Measurements from ENCODE around the gene TSPAN33. TPM values are rescaled to one million over a fixed set of nuclear protein-coding genes. Genes with fewer than 3 reads are reported as not detected.

Gene TSPAN33
- total RNA-seq, 2 experiments from 2014 or later = 14.6 to 44.8 TPM

DNA sequence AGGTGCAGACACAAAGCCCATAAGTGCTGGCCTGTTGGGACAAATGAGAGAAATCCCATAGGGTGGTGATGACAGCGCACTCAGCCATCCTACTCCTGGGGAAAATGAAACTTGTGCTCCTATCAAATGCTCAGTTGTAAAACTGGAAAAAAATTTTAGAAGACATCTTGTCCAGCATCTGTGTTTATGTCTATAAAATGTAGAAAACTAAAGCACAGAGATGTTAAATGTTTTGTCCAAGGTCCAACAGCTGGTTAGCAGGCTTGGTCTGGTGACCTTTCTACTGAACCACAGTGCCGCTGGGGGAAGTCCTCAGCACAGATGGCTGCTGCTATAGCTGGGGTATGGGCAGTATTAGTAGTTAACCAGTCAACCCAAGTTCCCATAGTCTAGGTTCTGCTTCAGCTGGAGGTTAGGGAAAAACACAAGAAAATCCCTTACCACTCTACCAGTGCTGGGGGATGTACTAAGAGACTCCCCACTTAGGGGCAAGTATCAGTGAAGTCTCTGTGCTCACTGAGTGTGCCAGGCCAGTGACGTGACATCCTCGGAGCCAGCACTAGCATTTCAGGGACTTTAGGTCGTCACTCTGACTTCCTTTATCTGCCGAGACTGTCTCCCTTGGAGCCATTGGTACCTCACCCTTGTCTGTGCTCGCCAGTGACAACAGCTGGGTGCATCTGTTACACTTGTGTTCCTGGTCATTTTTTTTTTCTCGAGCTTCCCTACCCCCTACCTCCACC is 1.9 kb downstream of the TSPAN33 start:
- DNase-seq (ENCODE audit: low spot score) = peak; percentile 70
- ChIA-PET CTCF (ENCODE audit: unreplicated experiment) (interaction anchor here (0.5 to 2.1 kb wide), 4 partner anchors 9 to 254 kb away, joined by 3 to 9 read pairs (median 7); no protein-coding TSS in a partner anchor), POLR2A (interaction anchor here (0.6 to 2.6 kb wide), 5 partner anchors 9 to 17 kb away, joined by 3 to 12 read pairs (median 4); no protein-coding TSS in a partner anchor)
- peak overlapping the region; percentile 60 for H3K27ac ChIP-seq (ENCODE audit: low read depth, low read length, poor library complexity, severe bottlenecking)
- TSS peak; percentile 39 for BruUV-seq (replicated peaks)
- peak overlapping the region; percentile 76 for H3K4me3 ChIP-seq (ENCODE audit: low read depth, low read length, poor library complexity, severe bottlenecking)
- no peaks in the 10 kb centered on the region for H4K20me1 ChIP-seq (ENCODE audit: insufficient read depth, low read length)
- H3K36me3 ChIP-seq (ENCODE audit: insufficient read depth, low read length) = peaks cover 8% of the 10 kb centered on the region; the same call in 1 of the 2 replicates
- peaks cover 38% of the 10 kb centered on the region for H3K4me1 ChIP-seq (ENCODE audit: insufficient read depth, low read length, poor library complexity, severe bottlenecking)
- no peaks in the 10 kb centered on the region for H3K9me2 ChIP-seq (ENCODE audit: insufficient read depth, low read length)
- peak overlapping the region; percentile 73 for H2AFZ ChIP-seq (ENCODE audit: low read length)
- peaks cover 4% of the 10 kb centered on the region; the same call in 1 of the 2 replicates for H3K79me2 ChIP-seq (ENCODE audit: insufficient read depth, low read depth, low read length)
- TF ChIP-seq, protein P1, sequence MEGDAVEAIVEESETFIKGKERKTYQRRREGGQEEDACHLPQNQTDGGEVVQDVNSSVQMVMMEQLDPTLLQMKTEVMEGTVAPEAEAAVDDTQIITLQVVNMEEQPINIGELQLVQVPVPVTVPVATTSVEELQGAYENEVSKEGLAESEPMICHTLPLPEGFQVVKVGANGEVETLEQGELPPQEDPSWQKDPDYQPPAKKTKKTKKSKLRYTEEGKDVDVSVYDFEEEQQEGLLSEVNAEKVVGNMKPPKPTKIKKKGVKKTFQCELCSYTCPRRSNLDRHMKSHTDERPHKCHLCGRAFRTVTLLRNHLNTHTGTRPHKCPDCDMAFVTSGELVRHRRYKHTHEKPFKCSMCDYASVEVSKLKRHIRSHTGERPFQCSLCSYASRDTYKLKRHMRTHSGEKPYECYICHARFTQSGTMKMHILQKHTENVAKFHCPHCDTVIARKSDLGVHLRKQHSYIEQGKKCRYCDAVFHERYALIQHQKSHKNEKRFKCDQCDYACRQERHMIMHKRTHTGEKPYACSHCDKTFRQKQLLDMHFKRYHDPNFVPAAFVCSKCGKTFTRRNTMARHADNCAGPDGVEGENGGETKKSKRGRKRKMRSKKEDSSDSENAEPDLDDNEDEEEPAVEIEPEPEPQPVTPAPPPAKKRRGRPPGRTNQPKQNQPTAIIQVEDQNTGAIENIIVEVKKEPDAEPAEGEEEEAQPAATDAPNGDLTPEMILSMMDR (conservative IDR thresholded peaks at IDR 0.05; ENCODE audit: low read length) = no peak; the same call in 1 of the 2 replicates
- no peak for TF ChIP-seq EZH2phosphoT487 (IDR thresholded peaks at IDR 0.05; ENCODE audit: borderline replicate concordance, low read depth, low read length)
- intact Hi-C loops (cut with micrococcal nuclease; ENCODE audit: unreplicated experiment) = loop anchor here (2.0 kb wide), 1 partner anchor 22 kb away; no protein-coding TSS in a partner anchor
- no peaks in the 10 kb centered on the region for H3K9me3 ChIP-seq (ENCODE audit: low read length)
- H3K4me2 ChIP-seq (ENCODE audit: low read length) = peak overlapping the region; percentile 93

DNA sequence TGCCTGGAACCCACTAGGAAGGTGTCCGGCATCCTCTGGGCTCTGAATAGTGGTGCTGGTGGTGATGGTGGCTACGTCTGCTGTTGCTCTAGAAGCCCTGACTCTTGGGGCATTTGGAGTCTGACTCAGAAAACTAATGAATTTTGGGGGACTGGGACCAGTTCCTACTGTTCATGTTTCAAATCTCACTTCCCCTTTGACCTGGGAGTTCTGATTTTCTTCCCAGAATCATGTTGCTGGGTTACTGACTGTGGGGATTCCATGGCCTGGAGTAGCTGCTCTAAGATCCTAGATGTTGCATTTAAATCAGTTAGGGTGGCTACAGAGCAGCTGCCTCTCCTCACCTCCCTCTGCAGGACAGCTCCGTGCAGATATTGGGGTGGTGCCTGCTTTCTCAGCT is 3.2 kb downstream of the TSPAN33 start:
- Histone ChIP-seq H3K36me3 (ENCODE audit: insufficient read depth, low read length) (peaks cover 8% of the 10 kb centered on the region; the same call in 1 of the 2 replicates), H3K4me1 (ENCODE audit: insufficient read depth, low read length, poor library complexity, severe bottlenecking) (peaks cover 38% of the 10 kb centered on the region), H3K4me2 (ENCODE audit: low read length) (peak overlapping the region; percentile 93), H3K27ac (ENCODE audit: low read depth, low read length, poor library complexity, severe bottlenecking) (no peak overlapping the region), H3K79me2 (ENCODE audit: insufficient read depth, low read depth, low read length) (peaks cover 4% of the 10 kb centered on the region; the same call in 1 of the 2 replicates), H3K9me2 (ENCODE audit: insufficient read depth, low read length) (no peaks in the 10 kb centered on the region), H3K4me3 (ENCODE audit: low read depth, low read length, poor library complexity, severe bottlenecking) (peak overlapping the region; percentile 76), H2AFZ (ENCODE audit: low read length) (no peak overlapping the region), H4K20me1 (ENCODE audit: insufficient read depth, low read length) (no peaks in the 10 kb centered on the region), H3K9me3 (ENCODE audit: low read length) (no peaks in the 10 kb centered on the region)
- BruUV-seq (replicated peaks) = no TSS peak
- DNase-seq (ENCODE audit: low spot score) = no peak
- POLR2A ChIA-PET = interaction anchor here (1.4 to 2.6 kb wide), 3 partner anchors 9 to 16 kb away, joined by 4 to 12 read pairs (median 6); no protein-coding TSS in a partner anchor
- intact Hi-C loops (cut with micrococcal nuclease; ENCODE audit: unreplicated experiment) = loop anchor here (2.0 kb wide), 1 partner anchor 21 kb away; no protein-coding TSS in a partner anchor
- TF ChIP-seq, protein P1 (conservative IDR thresholded peaks at IDR 0.05; ENCODE audit: low read length) = no peak
- TF ChIP-seq EZH2phosphoT487 (IDR thresholded peaks at IDR 0.05; ENCODE audit: borderline replicate concordance, low read depth, low read length) = no peak
- CTCF ChIA-PET (ENCODE audit: unreplicated experiment) = no interaction called here

All from OCI-LY7 (cell line).